ENCODE data around the gene PTPRK.

DNA sequence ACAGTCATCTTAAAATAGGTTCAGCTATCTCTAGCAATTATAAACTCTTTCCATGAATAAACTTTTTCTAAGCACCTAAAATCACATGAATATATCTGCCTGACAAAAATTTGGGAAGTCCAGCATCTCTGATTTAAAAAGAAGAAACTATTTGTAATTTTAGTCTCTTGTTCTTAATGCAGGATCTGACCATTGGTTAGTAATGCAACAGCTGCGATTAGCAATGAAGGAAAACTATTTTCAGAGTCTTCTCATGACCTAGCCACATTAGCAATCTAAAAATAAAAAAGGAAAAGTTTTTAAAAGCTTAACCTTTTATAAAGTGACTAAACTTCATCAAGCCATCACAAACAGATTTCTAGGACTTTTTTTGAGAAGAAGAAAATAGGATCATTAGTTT is 97.5 kb downstream of the PTPRK start:
- TF ChIP-seq CTCF (conservative IDR thresholded peaks at IDR 0.05; ENCODE audit: low read depth in 2 of 2) (no peak), EZH2 (IDR thresholded peaks at IDR 0.05; ENCODE audit: low read depth, unreplicated experiment) (no peak), REST (IDR thresholded peaks at IDR 0.05; ENCODE audit: unreplicated experiment) (no peak), POLR2AphosphoS5 (IDR thresholded peaks at IDR 0.05; ENCODE audit: low read depth) (no peak), STAT1 (IDR thresholded peaks at IDR 0.05; ENCODE audit: unreplicated experiment) (no peak)
